HL-60 (cell line): ENCODE results near the gene SORL1.
A peak's percentile ranks its signal among the peaks of the same experiment; 100 is the strongest.

Experiments used
- DNase-seq, 2 experiments: peaks; one replicate each; pipeline ENCODE4 v3.0.0-alpha.2; 2010 to 2020; ENCODE audit warnings: low read depth in 1 of 2, low spot score in 1 of 2
- H3K27ac ChIP-seq: fragments of 250-450 bp; sonication (Bioruptor Pico); replicated peaks from 2 replicates; pipeline ENCODE4 v1.5.1; 2020; ENCODE audit warnings: mild to moderate bottlenecking, moderate library complexity
- H3K27me3 ChIP-seq: fragments of 250-450 bp; sonication (Bioruptor Pico); 2 replicates; pipeline ENCODE4 v1.5.1; 2021; ENCODE audit warnings: mild to moderate bottlenecking, moderate library complexity; ENCODE audit not compliant: insufficient read depth, poor library complexity, severe bottlenecking
- H3K4me3 ChIP-seq: replicated peaks from 2 replicates; pipeline ENCODE4 v1.5.1; 2011; ENCODE audit warnings: mild to moderate bottlenecking, control low read depth, low read length; ENCODE audit not compliant: insufficient read depth
- GABPA ChIP-seq: IDR thresholded peaks from 2 replicates; pipeline ENCODE4 v1.6.1; 2012; ENCODE audit warnings: low read depth
- POLR2AphosphoS5 ChIP-seq: IDR thresholded peaks from 2 replicates; pipeline ENCODE4 v1.6.1; 2012; ENCODE audit warnings: low read depth
- REST ChIP-seq: IDR thresholded peaks from 2 replicates; pipeline ENCODE4 v1.6.1; 2012; ENCODE audit warnings: low read depth; ENCODE audit not compliant: insufficient replicate concordance
- SPI1 ChIP-seq: IDR thresholded peaks from 2 replicates; pipeline ENCODE4 v1.6.1; 2012; ENCODE audit warnings: low read depth, mild to moderate bottlenecking, borderline replicate concordance
- TF ChIP-seq, protein P1 (sequence below): IDR thresholded peaks from one replicate; pipeline ENCODE4 v1.5.1; 2011; ENCODE audit warnings: low read length, control low read depth, inconsistent platforms; ENCODE audit not compliant: insufficient read depth

The SORL1 gene

DNA sequence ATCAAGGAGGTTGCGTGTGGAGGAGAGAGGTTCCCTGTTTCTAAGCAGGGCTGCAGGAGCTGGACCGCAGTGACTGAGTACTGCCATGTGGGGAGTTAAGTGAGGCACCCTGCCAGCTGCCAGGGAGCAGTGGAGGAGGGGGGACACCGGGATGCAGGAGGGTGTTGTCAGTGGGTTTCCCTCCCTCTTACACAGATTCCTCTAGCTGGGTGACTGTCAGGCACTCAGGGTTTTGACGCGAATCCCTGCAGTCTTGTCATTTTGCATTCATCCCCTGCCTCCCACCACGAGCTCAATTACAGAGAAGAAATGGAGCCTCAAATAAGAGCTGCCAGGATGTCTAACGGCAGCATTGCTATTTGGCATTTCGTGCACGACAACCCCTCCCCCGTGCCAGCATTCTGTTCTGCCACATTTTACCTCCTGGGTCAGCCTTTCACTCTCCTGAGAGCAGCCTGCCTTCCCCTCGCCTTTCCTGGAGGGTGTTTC, 120.5 kb downstream of the SORL1 start:
- Histone ChIP-seq H3K27ac (peak overlapping the region; percentile 44), H3K27me3 (no peaks in the 10 kb centered on the region), H3K4me3 (no peak overlapping the region)
- peak; percentile 44 to 84 for DNase-seq
- no peak for TF ChIP-seq GABPA
- TF ChIP-seq SPI1: no peak
- TF ChIP-seq POLR2AphosphoS5: peak; percentile 73
- TF ChIP-seq, protein P1, sequence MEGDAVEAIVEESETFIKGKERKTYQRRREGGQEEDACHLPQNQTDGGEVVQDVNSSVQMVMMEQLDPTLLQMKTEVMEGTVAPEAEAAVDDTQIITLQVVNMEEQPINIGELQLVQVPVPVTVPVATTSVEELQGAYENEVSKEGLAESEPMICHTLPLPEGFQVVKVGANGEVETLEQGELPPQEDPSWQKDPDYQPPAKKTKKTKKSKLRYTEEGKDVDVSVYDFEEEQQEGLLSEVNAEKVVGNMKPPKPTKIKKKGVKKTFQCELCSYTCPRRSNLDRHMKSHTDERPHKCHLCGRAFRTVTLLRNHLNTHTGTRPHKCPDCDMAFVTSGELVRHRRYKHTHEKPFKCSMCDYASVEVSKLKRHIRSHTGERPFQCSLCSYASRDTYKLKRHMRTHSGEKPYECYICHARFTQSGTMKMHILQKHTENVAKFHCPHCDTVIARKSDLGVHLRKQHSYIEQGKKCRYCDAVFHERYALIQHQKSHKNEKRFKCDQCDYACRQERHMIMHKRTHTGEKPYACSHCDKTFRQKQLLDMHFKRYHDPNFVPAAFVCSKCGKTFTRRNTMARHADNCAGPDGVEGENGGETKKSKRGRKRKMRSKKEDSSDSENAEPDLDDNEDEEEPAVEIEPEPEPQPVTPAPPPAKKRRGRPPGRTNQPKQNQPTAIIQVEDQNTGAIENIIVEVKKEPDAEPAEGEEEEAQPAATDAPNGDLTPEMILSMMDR: no peak

- no peaks in the 10 kb centered on the region for H3K27me3 ChIP-seq
- TF ChIP-seq REST (no peak), GABPA (no peak), SPI1 (0 out of 2 replicates have a peak, but pooled peaks have one; percentile 48), POLR2AphosphoS5 (no peak)
- TF ChIP-seq, protein P1: no peak
- no peak overlapping the region for H3K4me3 ChIP-seq
- peak overlapping the region; percentile 30 for H3K27ac ChIP-seq
- DNase-seq: no peak
Observed at GRCh38 chr11:121574801-121575200, 122.7 kb downstream of the SORL1 start.

DNA sequence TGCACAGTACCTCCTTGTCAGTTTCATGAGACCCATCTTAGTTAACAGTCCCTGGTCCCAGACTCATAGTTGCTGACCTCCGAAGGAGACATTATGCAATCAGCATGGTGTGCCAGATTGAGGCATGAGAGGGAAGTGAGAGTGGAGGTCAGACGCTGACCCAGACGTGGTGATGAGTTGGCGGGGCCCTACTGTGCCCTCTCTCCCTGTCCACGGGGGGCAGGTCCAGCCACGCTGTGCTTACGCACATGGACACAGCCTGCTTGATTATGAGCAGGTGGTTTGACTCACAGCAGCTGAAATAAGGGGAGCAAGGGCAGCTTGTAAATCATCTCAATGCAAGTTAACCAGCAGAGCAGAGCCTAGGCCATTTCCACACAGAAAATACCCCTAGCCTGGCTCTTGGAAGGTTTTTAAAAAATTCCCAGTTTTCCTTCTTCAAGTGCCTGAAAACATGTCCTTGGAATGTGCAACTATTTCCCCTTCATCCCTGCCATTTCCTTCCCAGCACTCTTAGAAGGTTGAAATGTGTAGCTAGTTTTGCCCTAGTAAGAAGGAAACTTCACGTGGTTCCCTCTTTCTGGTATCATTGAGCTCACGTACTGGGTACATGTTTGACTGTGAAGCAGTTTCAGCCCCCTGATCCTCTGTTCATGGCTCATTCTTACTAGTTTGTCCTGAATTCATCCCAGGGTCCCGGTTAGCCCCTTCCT, 123.3 kb downstream of the SORL1 start:
- TF ChIP-seq REST (no peak), POLR2AphosphoS5 (peak; percentile 35; the same call in 1 of the 2 replicates), SPI1 (no peak)
- TF ChIP-seq, protein P1: no peak
- Histone ChIP-seq H3K27ac (peak overlapping the region; percentile 30), H3K27me3 (no peaks in the 10 kb centered on the region), H3K4me3 (no peak overlapping the region)
- peak; percentile 52 to 92 for DNase-seq

DNA sequence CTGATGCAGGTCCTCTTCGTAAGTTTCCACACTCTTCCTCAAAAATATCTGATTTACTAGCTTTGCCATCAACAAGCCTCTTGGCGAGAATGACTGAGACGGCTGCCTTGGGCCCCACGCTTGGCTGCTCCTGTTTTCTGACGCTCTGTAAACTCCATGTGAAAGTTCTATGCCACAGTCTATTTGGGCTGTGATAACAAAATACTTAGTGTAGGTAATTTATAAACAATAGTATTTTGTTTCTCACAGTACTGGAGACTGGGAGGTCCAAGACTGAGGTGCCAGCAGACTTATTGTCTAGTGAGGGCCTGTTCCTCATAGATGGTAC, 123.8 kb downstream of the SORL1 start:
- Histone ChIP-seq H3K4me3 (no peak overlapping the region), H3K27ac (peak overlapping the region; percentile 30; the same call in 1 of the 2 replicates), H3K27me3 (no peaks in the 10 kb centered on the region)
- DNase-seq: no peak
- TF ChIP-seq REST: no peak
- no peak for TF ChIP-seq POLR2AphosphoS5
- TF ChIP-seq, protein P1: no peak
- no peak for TF ChIP-seq GABPA
- no peak for TF ChIP-seq SPI1
